Kidney glomerular epithelial cell (primary cell): ENCODE measurements around the gene CFD.

Source experiments
- DNase-seq: peaks from one replicate; lab custom pipeline; 2025; lab: John Stamatoyannopoulos, UW

The CFD gene

GRCh38 chr19:906480-906879, 47.0 kb downstream of the CFD start:
- DNase-seq, result no peak

GRCh38 chr19:907183-907853, 47.9 kb downstream of the CFD start:
- no peak for DNase-seq

GRCh38 chr19:911197-912033, 52.0 kb downstream of the CFD start:
- DNase-seq, result no peak

- no peak for DNase-seq
Observed at GRCh38 chr19:912181-913079, 53.0 kb downstream of the CFD start.
